Measurements from ENCODE around the gene ASNS.

DNA sequence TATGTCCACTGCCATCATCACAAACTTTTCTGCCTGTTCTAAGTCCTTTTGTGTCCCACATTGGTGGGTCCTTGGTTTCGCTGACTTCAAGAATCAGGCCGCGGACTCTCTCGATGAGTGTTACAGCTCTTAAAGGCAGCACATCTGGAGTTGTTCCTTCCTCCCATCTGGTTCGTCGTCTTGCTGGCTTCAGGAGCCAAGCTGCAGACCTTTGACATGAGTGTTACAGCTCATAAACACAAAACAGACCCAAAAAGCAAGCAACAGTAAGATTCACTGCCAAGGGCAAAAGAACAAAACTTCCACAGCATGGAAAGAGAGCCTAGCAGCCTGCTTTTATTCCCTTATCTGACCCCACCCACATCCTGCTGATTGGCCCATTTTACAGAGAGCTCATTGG lies 30.2 kb downstream of the ASNS start:
- TF ChIP-seq POLR2AphosphoS5 (IDR thresholded peaks at IDR 0.05): no peak
- TF ChIP-seq, protein P1, sequence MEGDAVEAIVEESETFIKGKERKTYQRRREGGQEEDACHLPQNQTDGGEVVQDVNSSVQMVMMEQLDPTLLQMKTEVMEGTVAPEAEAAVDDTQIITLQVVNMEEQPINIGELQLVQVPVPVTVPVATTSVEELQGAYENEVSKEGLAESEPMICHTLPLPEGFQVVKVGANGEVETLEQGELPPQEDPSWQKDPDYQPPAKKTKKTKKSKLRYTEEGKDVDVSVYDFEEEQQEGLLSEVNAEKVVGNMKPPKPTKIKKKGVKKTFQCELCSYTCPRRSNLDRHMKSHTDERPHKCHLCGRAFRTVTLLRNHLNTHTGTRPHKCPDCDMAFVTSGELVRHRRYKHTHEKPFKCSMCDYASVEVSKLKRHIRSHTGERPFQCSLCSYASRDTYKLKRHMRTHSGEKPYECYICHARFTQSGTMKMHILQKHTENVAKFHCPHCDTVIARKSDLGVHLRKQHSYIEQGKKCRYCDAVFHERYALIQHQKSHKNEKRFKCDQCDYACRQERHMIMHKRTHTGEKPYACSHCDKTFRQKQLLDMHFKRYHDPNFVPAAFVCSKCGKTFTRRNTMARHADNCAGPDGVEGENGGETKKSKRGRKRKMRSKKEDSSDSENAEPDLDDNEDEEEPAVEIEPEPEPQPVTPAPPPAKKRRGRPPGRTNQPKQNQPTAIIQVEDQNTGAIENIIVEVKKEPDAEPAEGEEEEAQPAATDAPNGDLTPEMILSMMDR (IDR thresholded peaks at IDR 0.05): no peak
- TF ChIP-seq POLR2A (IDR thresholded peaks at IDR 0.05): no peak

All from breast epithelium (tissue), 3 donors.